ENCODE data around the gene PUM1.
"Not testable (repeated sequence)": the region's sequence is repeated elsewhere in the genome, so short reads cannot be mapped to it uniquely, and the experiment has no call there.

The PUM1 gene

GRCh38 chr1:30982431-30982830 is 83.1 kb downstream of the PUM1 start:
- Mint-ChIP-seq H3K9me3 (no peaks in the 10 kb centered on the region), H3K27ac (no peak overlapping the region), H3K36me3 (ENCODE audit: low read depth) (peaks cover 26% of the 10 kb centered on the region), H3K4me3 (no peak overlapping the region), H3K4me1 (ENCODE audit: low read depth) (peaks cover 18% of the 10 kb centered on the region), H3K27me3 (ENCODE audit: low read depth) (no peaks in the 10 kb centered on the region)

- Mint-ChIP-seq H3K4me3 (no peak overlapping the region), H3K4me1 (ENCODE audit: low read depth) (peaks cover 28% of the 10 kb centered on the region), H3K27me3 (ENCODE audit: low read depth) (no peaks in the 10 kb centered on the region), H3K27ac (no peak overlapping the region), H3K9me3 (no peaks in the 10 kb centered on the region), H3K36me3 (ENCODE audit: low read depth) (peaks cover 32% of the 10 kb centered on the region)
Observed at GRCh38 chr1:30981172-30981571, 84.3 kb downstream of the PUM1 start.

GRCh38 chr1:30977511-30977910 is 88.0 kb downstream of the PUM1 start:
- Mint-ChIP-seq H3K4me3 (no peak overlapping the region), H3K9me3 (no peaks in the 10 kb centered on the region), H3K27me3 (ENCODE audit: low read depth) (no peaks in the 10 kb centered on the region), H3K27ac (no peak overlapping the region), H3K4me1 (ENCODE audit: low read depth) (peaks cover 27% of the 10 kb centered on the region), H3K36me3 (ENCODE audit: low read depth) (peaks cover 33% of the 10 kb centered on the region)

- H3K9me3 Mint-ChIP-seq, result no peaks in the 10 kb centered on the region
- peaks cover 27% of the 10 kb centered on the region for H3K4me1 Mint-ChIP-seq (ENCODE audit: low read depth)
- no peak overlapping the region for H3K4me3 Mint-ChIP-seq
- no peaks in the 10 kb centered on the region for H3K27me3 Mint-ChIP-seq (ENCODE audit: low read depth)
- H3K27ac Mint-ChIP-seq, result peak overlapping the region; percentile 11
- peaks cover 33% of the 10 kb centered on the region for H3K36me3 Mint-ChIP-seq (ENCODE audit: low read depth)
Observed at GRCh38 chr1:30977105-30977504, 88.4 kb downstream of the PUM1 start.

GRCh38 chr1:30976143-30976542 is 89.4 kb downstream of the PUM1 start:
- no peaks in the 10 kb centered on the region for H3K9me3 Mint-ChIP-seq
- H3K4me3 Mint-ChIP-seq, result no peak overlapping the region
- H3K27ac Mint-ChIP-seq, result peak overlapping the region; percentile 49
- H3K4me1 Mint-ChIP-seq (ENCODE audit: low read depth), result peaks cover 27% of the 10 kb centered on the region
- H3K27me3 Mint-ChIP-seq (ENCODE audit: low read depth), result no peaks in the 10 kb centered on the region
- H3K36me3 Mint-ChIP-seq (ENCODE audit: low read depth), result peaks cover 33% of the 10 kb centered on the region

- peaks cover 33% of the 10 kb centered on the region for H3K36me3 Mint-ChIP-seq (ENCODE audit: low read depth)
- H3K27me3 Mint-ChIP-seq (ENCODE audit: low read depth), result no peaks in the 10 kb centered on the region
- H3K27ac Mint-ChIP-seq, result no peak overlapping the region
- H3K4me1 Mint-ChIP-seq (ENCODE audit: low read depth), result peaks cover 31% of the 10 kb centered on the region
- no peaks in the 10 kb centered on the region for H3K9me3 Mint-ChIP-seq
- H3K4me3 Mint-ChIP-seq, result no peak overlapping the region
Observed at GRCh38 chr1:30975217-30975616, 90.3 kb downstream of the PUM1 start.

- peaks cover 34% of the 10 kb centered on the region for H3K4me1 Mint-ChIP-seq (ENCODE audit: low read depth)
- H3K36me3 Mint-ChIP-seq (ENCODE audit: low read depth), result peaks cover 28% of the 10 kb centered on the region
- H3K9me3 Mint-ChIP-seq, result no peaks in the 10 kb centered on the region
- H3K27ac Mint-ChIP-seq, result no peak overlapping the region
- no peaks in the 10 kb centered on the region for H3K27me3 Mint-ChIP-seq (ENCODE audit: low read depth)
- H3K4me3 Mint-ChIP-seq, result no peak overlapping the region
Observed at GRCh38 chr1:30974536-30974935, 91.0 kb downstream of the PUM1 start.

- Mint-ChIP-seq H3K4me1 (ENCODE audit: low read depth) (peaks cover 21% of the 10 kb centered on the region), H3K36me3 (ENCODE audit: low read depth) (peaks cover 26% of the 10 kb centered on the region)
- not testable (repeated sequence) for H3K9me3 Mint-ChIP-seq; H3K27ac Mint-ChIP-seq; H3K4me3 Mint-ChIP-seq; H3K27me3 Mint-ChIP-seq (ENCODE audit: low read depth)
Observed at GRCh38 chr1:30972349-30972748, 93.2 kb downstream of the PUM1 start.

GRCh38 chr1:30971496-30971895 is 94.0 kb downstream of the PUM1 start:
- Mint-ChIP-seq H3K27ac (no peak overlapping the region), H3K4me3 (no peak overlapping the region)

GRCh38 chr1:30969903-30970302 is 95.6 kb downstream of the PUM1 start:
- H3K4me1 Mint-ChIP-seq (ENCODE audit: low read depth), result peaks cover 13% of the 10 kb centered on the region
- peaks cover 35% of the 10 kb centered on the region for H3K36me3 Mint-ChIP-seq (ENCODE audit: low read depth)
- H3K27me3 Mint-ChIP-seq (ENCODE audit: low read depth), result no peaks in the 10 kb centered on the region
- H3K27ac Mint-ChIP-seq, result no peak overlapping the region
- H3K4me3 Mint-ChIP-seq, result no peak overlapping the region
- H3K9me3 Mint-ChIP-seq, result no peaks in the 10 kb centered on the region

More at GRCh38 chr1:30971496-30971895, 94.0 kb downstream of the PUM1 start:
- no peaks in the 10 kb centered on the region for H3K27me3 Mint-ChIP-seq (ENCODE audit: low read depth)
- H3K4me1 Mint-ChIP-seq (ENCODE audit: low read depth), result peaks cover 18% of the 10 kb centered on the region
- no peaks in the 10 kb centered on the region for H3K9me3 Mint-ChIP-seq
- peaks cover 28% of the 10 kb centered on the region for H3K36me3 Mint-ChIP-seq (ENCODE audit: low read depth)

- Mint-ChIP-seq H3K4me1 (ENCODE audit: low read depth) (peaks cover 16% of the 10 kb centered on the region), H3K9me3 (no peaks in the 10 kb centered on the region), H3K27ac (no peak overlapping the region), H3K27me3 (ENCODE audit: low read depth) (no peaks in the 10 kb centered on the region), H3K36me3 (ENCODE audit: low read depth) (peaks cover 44% of the 10 kb centered on the region), H3K4me3 (no peak overlapping the region)
Observed at GRCh38 chr1:30968220-30968971, 97.1 kb downstream of the PUM1 start.

GRCh38 chr1:30966690-30967369 is 98.7 kb downstream of the PUM1 start:
- Mint-ChIP-seq H3K27ac (no peak overlapping the region), H3K4me3 (no peak overlapping the region), H3K36me3 (ENCODE audit: low read depth) (peaks cover 56% of the 10 kb centered on the region), H3K9me3 (no peaks in the 10 kb centered on the region), H3K27me3 (ENCODE audit: low read depth) (no peaks in the 10 kb centered on the region), H3K4me1 (ENCODE audit: low read depth) (peaks cover 16% of the 10 kb centered on the region)

- no peaks in the 10 kb centered on the region for H3K27me3 Mint-ChIP-seq (ENCODE audit: low read depth)
- peaks cover 16% of the 10 kb centered on the region for H3K4me1 Mint-ChIP-seq (ENCODE audit: low read depth)
- H3K4me3 Mint-ChIP-seq, result no peak overlapping the region
- H3K27ac Mint-ChIP-seq, result no peak overlapping the region
- no peaks in the 10 kb centered on the region for H3K9me3 Mint-ChIP-seq
- H3K36me3 Mint-ChIP-seq (ENCODE audit: low read depth), result peaks cover 59% of the 10 kb centered on the region
Observed at GRCh38 chr1:30965924-30966599, 99.5 kb downstream of the PUM1 start.

- Mint-ChIP-seq H3K4me3 (no peak overlapping the region), H3K27me3 (ENCODE audit: low read depth) (no peaks in the 10 kb centered on the region), H3K4me1 (ENCODE audit: low read depth) (peaks cover 8% of the 10 kb centered on the region), H3K9me3 (no peaks in the 10 kb centered on the region), H3K36me3 (ENCODE audit: low read depth) (peaks cover 66% of the 10 kb centered on the region), H3K27ac (peak overlapping the region; percentile 23)
Observed at GRCh38 chr1:30964706-30965105, 100.8 kb downstream of the PUM1 start.
